SU-DHL-6 (cell line): ENCODE results near the gene FBXO44.

Source experiments
- CTCF ChIP-seq: fragments of 200-600 bp; sonication (generic); IDR thresholded peaks from one replicate; pipeline ENCODE4 v1.5.1; 2017; ENCODE audit warnings: antibody characterized with exemption, mild to moderate bottlenecking, low read length, moderate library complexity; ENCODE audit not compliant: insufficient read depth, poor library complexity, severe bottlenecking
- EZH2phosphoT487 ChIP-seq: fragments of 200-600 bp; sonication (generic), shearing (Covaris generic); conservative IDR thresholded peaks from 2 replicates; pipeline ENCODE4 v1.6.1; 2018; ENCODE audit warnings: mild to moderate bottlenecking, antibody characterized with exemption, low read length, moderate library complexity, mixed read lengths

- no peak for TF ChIP-seq CTCF
- no peak for TF ChIP-seq EZH2phosphoT487
Measured at GRCh38 chr1:11706292-11706691, 51.6 kb downstream of the FBXO44 start.
